HUDEP-2 (cell line): ENCODE data around the gene NDUFB8.

Experiments used
- DNase-seq, 76 experiments: peaks; one replicate each; lab custom pipeline; 2025; ENCODE audit not compliant: unreplicated experiment in 76 of 76; lab: John Stamatoyannopoulos, UW

The NDUFB8 gene

DNA sequence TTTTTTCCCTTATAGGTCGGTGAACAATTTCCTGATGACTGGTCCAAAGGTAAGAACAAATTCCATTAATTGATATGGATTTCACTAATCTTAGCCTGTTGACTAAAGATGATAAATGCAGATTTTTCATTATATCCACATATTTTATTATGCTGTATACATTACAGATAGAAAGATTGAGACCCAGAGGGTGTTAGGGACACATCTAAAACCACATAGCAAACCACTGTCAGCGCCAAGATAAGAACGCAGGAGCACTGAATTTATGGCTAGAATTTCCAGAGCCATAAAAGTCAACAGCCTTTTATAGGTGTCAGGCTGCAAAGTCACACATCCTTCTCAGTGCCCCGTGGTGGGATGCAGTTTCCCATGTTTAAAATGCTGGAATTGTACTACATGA is 50.6 kb downstream of the NDUFB8 start:
- no peak for DNase-seq

DNA sequence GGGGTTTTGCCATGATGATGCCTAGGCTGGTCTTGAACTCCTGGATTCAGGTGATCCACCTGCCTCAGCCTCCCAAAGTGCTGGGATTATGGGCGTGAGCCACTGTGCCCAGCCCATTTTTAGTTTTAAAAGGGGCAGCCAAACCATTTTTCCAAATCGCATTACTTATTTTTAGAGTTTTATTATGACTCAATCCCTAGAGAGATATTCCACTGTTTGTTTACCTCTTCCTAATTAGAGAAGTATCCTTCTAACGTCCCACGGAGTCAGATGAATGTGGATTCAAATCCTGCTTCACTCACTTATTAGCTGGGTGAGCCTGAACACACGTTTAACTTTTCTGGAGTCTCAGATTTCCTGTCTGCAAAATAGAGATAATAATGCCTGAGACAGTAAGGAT is 51.7 kb downstream of the NDUFB8 start:
- no peak for DNase-seq
